A204.1 (cell line): ENCODE measurements around the gene PBRM1.
"Not testable (repeated sequence)": the region's sequence is repeated elsewhere in the genome, so short reads cannot be mapped to it uniquely, and the experiment has no call there.

Experiments
- FAIRE-seq: peaks from 2 replicates; lab custom pipeline; 2012; peaks lifted over from hg19 to GRCh38; lab: Jason Lieb, UNC

The PBRM1 gene

DNA sequence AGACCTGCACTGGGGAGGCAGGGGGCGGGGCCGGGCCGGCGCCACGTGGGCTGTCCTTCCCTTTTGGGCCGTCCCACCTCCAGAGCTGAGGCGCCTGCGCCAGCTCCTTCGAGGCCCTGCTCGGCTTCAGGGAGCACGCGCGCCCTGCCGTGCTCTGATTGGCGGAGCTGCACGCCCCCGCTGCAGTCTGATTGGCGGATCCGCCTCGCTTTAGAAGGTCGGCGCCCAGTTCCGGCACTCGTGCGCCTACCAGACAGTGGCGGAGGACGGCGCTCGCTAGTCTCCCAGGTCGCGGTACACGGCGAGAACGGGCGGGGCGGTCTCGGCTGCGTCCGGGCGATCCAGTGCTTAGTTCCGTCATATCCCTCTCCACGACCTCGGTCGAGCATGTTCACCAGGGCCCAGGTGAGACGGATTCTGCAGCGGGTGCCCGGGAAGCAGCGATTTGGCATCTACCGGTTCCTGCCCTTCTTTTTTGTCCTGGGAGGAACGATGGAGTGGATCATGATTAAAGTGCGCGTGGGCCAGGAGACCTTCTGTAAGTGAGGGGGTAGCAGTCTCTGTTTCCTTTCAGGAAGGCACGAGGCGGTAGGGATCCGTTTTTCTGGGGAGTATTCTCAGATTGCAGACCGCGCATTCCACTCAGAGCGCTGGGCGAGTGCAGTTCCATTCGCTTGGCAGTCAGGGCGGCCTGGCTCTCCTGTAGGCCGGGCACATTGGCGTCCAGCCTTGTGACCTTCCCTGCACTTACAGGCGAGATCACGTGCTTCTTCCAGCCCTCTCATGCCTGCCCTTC is 149.1 kb downstream of the PBRM1 start, which contains the start of gene UQCC5:
TSS of gene UQCC5 (plus strand) at position 237 of the 796 bp plus-strand sequence. CDS start at position 388, 151 bp downstream.
- FAIRE-seq = peak; percentile 95

DNA sequence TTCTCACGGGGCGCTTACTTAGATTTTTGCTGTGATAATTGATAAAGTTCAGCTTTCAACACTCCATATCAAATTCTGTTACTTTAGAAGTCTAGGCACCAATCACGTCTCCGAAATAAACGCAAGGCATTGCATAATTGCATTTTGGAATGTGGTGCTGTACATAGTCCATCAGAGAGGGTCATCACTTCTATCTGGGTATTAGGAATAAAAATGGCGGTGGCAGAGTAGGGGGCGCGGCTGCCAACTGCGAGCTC is 149.7 kb downstream of the PBRM1 start:
- FAIRE-seq = no peak

DNA sequence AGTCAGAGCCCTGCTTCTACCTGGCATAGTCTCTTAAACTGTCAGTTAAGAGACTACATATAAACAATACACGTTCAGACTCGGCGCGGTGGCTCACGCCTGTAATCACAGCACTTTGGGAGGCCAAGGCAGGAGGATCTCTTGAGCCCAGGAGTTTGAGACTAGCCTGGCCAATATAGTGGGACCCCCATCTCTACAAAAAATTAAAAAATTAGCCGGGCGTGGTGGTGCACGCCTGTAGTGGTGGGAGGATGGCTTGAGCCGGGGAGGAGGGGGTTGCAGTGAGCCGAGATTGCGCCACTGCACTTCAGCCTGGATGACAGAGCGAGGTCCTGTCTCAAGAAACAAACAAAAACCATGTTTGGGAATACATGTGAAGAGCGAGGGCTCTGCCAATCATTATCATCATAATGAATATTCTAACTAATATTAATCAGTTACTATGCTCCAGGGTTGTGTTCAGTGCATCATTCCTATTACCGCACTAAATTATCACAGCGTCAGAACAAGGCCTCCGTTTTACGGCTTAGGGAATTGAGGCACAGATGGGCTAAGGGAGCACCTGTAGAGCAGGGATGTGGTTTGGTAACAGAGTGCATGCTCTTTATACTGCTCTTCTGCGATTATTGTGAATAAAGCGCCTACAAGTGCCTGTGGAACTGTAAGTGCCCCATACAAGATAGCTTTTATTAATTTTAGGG is 150.2 kb downstream of the PBRM1 start:
- no peak for FAIRE-seq

DNA sequence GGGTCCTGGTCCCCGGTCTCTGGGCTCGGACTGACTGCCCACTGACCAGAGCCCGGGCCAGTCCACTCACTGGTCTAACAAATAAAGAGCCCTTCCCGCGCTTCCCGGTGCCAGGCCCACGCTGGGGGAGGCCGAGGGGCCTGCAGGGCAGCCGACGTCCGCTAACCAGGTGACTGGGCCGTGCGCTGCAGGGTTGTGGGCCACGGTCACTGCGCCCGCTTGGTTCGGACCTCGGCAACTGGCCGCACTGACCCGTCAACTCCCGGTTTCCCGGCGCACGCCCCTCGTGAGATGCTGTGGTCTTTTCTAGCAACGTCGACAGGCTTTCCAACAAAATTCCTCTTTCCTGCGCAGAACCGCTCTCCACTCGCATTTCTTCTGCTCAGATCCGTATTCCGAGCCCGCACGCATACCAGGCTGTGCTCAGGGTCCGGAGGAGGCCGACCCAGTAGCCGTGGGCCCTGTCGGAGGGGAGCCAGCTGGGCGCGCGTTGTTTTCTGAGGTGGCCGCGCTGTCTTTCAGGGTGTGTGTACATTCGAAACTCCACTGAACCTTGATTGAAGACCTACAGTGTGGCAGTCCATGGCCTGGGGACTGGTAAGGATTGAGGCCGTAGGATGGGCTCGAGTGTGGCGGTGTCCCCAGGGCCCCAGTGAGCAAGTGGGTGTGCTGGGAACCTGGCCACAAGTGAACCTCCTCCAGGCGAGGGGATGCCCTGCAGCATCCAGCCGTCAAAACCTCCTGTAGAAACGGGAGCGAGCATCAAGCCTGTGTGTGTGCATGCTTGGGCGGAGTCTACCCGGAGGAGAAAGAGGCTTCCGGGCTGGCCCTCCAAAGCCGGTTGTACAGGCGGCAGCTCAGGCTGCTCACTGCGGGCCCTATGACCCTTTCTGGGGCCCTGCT is 151.2 kb downstream of the PBRM1 start:
- FAIRE-seq = no peak

DNA sequence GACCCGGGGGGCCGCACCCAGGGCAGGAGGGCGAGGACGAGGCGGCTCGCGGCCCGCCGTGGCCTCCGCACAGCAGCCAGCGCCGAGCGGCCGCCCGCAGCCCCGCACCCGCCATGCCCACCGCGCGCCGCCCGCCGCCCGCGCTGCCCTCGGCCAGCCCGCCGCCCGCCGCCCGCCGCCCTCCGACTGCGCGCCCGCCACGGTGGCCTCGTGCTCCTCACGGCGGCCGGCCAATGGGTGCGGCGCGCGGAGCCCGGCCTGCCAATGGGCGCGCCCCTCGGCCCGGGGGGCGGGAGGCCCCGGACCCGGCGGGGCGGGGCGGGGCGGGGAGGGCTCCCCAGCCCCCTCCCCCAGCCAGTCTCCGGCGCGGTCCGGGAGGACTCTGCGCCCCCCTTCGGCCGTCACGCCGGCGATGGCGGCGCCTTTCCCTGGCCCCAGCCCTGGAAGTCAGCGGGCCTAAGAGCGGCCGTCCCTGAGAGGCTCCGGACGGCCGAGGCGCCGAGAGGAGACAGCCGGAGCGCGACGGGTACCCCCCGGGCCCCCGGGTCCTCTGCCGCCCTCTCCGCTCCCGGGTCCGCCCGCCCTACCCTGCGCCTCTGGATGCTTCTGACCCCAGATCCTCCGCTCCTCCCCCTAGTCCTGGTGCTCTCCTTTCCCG is 152.0 kb downstream of the PBRM1 start, which contains the start of gene NT5DC2:
TSS of gene NT5DC2 (minus strand) at position 235 of the 658 bp plus-strand sequence. CDS start at position 115, 120 bp downstream.
- FAIRE-seq = no peak

DNA sequence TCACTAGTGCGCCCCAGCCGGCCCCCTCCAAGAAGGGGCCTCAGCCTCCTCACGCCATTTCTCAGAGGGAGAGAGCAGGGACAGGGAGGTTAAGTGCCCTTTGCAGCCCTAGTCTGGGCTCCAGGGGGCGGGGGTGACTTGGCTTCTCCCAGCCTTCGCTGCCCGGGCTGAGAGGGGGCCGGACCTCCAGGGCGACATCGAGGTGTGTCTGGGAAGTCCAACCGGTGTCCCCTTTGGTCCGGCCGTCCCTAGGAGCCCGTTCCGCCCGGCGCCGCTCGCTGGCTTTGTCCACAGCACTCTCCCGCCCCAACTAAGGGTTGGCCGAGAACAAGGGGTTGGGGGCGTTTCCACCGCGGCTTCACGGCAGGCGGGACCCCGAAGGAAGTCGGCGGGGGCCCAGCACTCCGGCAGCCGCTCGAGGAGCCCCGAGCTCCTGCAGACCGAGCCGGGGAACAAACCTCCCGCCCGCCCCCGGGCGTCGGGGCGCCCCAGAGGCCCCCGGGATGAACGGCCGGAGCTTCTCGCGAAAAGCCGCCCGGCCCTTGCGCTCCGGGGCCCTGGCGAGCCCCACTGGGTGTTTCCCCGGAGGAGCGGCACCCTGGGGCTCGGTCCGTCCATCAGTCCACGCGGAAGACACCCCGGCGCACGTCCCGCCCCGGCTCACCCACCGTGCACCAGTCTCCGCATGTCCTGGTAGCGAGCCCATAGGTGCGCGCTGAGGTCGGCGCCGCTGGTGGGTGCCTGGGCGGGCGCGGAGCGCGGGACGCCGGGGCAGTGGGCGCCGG is 152.7 kb downstream of the PBRM1 start:
- no peak for FAIRE-seq

DNA sequence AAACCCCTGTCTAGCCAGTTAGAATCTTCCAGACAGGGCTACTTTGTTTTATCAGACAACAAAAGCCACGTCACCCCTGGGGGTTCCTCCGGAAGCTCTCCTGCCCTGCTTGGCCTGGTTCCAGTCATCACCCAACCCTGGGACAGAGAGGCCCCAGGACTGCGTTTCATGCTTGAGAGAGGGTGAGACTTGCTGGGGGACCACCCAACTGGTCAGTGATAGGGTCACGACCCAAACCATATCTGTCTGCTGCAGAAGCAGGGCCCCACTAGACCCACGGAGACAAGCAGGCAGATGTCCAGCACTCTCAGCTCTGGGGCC is 153.2 kb downstream of the PBRM1 start:
- no peak for FAIRE-seq

DNA sequence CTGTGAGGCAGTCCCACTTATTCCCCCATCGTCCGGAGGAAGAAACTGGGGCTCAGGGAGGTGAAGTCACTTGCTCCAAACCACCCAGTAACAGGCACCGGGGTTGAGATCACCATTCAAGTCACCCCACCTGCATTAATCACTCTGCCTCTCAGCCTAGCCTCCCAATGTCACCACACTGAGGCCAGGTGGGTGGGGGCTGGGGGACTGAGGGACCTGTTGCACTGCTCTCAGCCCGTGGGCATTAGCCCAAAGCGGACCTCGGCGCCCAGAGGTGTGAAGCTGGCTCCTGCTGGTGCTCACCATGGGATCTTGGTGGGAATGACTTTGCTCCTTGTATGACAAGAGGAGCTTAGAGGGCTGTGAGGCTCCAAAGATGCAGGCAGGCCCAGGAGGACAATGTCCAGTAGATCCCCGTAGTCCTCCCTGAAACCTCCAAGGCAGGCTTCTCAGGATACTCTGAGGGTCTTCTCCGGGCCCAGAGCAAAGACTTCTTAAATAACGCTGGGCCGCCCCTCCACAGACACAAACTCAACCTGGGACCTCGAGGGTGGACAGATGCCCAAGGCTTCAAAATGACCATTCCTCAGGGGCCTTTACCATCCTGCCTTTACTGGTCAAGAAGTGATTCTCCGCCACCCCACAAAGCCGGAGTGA is 153.7 kb downstream of the PBRM1 start:
- FAIRE-seq = no peak

DNA sequence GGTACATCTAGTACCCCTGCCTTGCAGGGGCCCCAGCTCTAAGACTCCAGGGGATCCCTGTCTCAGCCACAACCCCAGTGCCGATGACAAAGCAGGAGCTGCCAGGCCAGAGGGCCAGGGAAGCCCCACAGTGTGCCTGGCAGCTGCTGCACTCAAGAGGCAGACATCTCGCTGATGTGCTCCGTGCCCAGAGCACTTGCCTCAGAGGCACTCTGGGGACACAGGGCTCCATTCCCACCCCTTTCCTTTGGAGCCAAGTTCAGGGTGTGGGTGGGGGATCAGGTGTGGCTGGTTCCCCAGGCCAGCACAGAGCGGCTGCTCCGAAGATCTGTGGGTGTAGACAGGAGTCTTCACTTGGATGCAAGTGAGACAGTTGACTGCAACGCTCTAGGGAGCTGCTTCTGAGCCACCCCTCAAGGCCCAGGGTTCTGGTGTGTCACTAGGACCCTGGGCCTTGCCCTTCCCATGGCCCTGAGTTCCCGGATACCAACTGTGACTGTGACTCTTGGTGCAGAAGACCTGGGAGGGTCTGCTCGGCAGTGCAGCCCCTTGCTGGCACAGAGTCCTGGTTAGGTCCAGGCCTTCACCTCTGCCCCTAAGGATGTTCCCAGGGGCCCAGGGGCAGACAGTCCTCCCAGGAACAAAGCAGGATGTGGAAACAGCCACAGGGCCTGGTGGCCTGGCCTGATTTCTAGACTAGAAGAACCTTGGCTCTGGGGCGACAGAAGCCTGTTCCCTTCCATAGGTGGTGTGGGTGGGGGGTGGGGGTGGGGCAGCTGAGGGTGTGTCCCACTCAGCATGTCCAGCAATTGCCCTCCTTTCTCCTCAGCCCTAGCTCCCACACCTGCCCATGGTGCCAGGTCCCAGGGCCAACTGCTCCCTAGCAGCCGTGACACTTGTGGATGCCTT is 154.5 kb downstream of the PBRM1 start:
- no peak for FAIRE-seq

DNA sequence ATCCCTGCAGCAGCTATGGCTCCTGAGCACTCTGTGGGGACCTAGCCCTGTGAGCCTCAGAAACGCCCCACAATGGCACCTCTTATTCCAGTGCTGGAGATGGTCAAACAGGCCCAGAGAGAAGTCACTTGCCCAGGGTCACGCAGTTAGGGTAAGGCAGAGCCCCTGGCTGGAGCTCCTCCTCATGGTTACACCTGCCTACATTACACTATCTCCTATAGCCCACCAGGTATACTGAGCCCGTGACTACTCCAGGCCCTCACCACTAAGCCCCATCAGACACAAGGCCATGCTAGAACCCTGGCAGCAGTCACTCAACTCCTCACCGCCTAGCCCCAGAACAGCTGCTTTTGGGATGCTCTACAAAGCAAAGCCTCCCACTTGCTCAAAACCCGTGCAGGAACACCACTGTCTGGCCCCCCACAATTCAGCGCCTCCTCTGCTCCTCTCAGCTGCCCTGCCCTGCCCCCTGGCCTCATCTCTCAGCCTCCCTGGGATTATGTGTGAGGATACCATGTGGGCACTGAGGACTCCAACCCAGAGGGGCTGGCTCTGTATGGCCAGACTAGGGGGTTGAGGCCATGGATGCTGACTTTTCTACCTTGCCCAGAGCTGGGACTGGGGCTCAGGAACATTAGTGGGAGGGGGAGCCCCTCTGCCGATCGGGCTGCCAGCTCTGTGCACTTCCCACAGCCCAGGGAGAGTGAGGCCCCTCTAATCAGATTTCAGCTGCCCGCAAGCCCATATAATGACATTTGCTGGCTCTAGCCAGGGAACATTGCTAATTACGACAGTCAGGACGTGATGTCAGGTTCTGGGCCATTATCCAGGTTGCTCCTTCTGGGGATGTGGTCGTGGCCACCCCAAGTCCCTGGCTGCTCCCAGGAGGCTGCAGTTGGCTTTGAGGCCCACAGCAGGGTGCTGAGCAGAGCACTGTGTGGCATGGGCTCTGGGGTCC is 156.1 kb downstream of the PBRM1 start:
- no peak for FAIRE-seq

DNA sequence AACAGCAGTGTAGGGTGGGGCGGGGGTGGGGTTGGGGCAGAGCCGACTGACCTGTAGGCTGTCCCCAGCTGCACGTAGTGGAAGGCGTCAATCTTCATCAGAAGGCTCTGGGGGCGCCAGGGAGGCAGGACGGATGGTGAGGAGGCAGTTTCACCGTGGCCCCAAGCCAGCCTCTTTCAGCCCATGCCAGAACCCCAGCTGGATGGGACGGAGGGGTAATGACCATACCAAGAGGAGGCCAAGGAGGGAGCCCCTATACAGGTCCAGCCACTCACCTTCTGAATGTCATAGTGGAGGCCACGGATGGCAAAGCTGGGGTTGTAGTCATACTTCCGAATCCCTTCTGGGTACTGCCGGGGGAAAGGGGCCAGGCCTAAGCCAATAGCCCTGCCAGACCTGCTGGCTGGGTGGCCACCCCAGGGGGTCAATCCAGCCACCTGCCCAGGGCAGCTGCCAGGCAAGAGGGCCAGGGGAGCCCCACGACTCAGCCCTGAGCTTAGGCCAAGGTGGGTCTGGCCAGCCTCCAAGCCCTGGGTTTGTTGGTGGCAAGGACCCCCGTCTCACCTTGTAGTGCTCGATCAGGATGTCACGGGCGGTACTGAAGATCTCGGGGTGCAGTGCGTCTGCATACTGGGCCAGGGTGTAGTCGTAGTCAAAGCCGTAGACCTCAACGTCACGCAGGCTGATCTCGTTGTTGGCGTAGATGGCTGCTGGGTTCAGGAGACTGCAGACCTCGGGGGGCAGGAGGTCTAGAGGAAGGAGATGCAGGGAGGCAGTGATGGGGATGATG is 156.9 kb downstream of the PBRM1 start:
- no peak for FAIRE-seq

DNA sequence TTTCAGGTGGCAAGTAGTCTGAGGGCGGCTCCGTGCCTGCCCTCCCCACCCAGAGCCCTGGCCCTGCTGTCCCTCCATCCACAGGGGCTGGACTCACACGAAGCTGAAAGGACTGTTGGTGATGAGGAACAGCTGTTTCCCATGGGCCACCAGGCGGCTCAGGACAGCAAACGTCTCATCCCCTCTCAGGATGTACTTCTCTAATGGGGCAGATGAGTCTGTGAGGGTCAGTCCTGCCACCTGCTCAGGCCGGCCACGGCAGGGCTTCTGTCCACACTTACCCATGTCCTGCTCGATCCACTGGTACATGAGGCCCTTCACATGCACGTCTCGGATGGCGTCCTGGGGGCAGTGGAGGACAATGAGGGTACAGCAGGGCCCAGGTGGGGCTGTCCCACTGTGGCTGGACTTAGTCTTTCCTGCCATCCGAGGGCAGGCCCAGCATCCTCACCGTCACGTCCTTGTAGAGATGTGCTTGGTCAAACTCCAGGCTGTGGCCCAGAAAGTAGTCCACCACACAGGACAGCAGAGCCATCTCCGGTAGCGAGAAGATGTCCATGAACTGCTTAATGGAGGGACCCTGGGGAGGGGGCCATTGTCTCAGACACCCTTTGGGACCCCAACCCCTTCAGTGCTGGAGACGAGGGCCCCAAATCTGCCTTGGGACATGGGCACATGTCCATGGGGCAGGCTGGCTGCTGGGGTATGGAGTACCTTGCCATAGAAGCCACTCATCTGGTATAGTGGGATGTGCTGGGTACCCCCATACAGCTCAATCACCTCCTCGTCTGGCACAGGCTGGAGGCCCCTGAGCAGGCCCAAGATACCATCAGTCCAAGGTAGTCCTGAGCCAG is 157.8 kb downstream of the PBRM1 start:
- FAIRE-seq = no peak

DNA sequence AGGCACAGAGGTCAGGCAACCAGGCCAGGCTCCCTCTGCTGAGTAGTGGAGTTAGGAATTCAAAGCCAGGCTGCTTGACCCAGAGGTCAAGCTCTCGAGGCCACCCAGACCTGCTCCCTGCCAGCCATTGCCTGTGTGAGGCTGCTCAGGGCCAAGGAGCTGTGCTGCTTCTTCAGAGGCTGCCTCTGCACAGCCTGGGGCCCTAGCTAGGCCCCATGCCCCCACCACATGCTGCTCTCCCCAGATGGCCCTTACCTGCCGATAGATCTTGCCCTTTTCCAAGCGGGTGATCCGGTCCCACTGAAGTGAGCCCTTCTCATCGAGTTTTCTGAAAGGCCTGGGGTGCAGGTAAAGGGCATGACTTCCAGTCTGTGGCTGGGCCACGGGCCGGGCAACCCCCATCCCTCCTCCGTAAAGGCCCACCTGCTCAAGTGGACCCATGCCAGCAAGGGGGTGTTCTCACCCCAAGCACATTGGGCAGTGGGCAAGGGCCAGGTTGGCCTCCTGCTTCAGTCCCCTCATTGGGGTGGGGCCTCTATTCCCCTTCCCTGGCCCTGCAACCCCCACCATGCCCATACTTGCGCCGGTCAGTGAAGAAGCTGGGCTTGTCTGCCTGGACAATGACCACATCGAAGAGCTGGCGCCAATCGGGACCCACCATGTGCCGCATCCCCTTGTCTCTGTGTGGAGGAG is 158.5 kb downstream of the PBRM1 start:
- FAIRE-seq = no peak

DNA sequence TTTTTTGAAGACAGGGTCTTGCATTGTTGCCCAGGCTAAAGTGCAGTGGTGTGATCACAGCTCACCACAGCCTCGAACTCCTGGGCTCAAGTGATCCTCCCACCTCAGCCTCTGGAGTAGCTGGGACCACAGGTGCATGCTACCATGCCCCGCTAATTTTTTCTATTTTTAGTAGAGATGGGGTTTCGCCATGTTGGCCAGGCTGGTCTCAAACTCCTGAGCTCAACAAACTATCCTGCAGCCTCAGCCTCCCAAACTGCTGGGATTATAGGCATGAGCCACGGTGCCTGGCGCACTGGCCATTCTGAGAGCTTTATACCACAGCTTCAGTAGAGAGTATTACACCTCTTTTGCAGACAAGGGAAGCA is 159.1 kb downstream of the PBRM1 start:
- FAIRE-seq = not testable (repeated sequence)

DNA sequence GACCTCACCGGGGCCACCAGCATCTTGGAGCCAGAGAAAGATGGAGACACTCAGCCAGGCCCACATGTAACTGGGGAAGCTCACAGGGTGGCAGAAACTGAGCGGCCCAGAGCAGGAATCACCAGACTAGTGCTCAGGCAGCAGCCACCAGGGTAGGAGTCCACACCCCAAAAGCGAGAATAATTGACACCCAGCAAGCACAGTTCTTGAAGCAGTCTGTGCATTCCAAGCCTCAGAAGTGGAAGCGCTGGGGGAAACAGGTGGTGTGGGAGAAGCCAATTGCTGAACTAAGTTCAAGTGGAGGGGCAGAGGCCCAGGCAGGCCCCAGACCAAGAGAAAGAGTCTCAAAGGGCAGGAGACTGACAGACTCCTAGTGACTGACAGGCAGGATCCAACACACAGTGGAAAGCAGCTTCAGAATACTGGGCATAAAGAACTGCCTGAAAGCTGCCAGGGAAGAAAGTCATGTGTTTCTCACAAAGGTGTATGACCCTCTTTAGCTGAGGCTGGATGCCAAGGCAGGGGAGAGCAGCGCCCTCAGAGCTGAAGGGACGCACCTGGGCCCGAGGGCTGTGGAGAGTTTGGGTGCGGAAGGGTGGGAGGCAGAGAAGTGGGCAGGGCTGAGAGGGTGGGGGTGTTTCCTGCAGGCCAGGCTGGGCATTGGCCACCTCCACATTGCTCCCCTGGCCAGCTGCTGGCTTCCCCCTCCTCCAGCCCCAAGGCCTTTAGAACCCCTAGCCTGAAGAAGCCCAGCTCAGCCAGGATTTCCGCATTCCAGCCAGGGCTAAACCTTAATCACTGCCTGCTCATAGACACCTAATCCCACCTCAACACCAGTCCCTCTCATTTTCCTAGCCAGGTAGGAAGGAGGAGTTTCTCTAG is 159.8 kb downstream of the PBRM1 start:
- FAIRE-seq = no peak
